Breast epithelium (tissue), 4 donors: ENCODE results near the gene KCNJ10. TPM values are rescaled to one million over a fixed set of nuclear protein-coding genes. Genes with fewer than 3 reads are reported as not detected.

Source experiments
- DNase-seq, 2 donors: peaks; one replicate each; pipeline ENCODE4 v3.0.0-alpha.2; 2019; ENCODE audit warnings: low spot score in 2 of 2
- H3K27ac ChIP-seq, 2 donors: fragments of 200-600 bp; sonication (generic) in 1 of 2; one replicate each; pipeline ENCODE4 v1.5.1; 2016 to 2019; ENCODE audit warnings: mild to moderate bottlenecking in 1 of 2
- H3K27me3 ChIP-seq, 2 donors: fragments of 200-600 bp; sonication (generic) in 1 of 2; one replicate each; pipeline versions ENCODE4 v1.5.1 to v1.6.0; 2017 to 2019; ENCODE audit warnings: control low read depth in 1 of 2, mild to moderate bottlenecking in 1 of 2
- H3K36me3 ChIP-seq: fragments of 200-600 bp; one replicate; pipeline ENCODE4 v1.5.1; 2019
- H3K4me1 ChIP-seq, 2 donors: fragments of 200-600 bp; sonication (generic); one replicate each; pipeline ENCODE4 v1.5.1; 2016 to 2019; ENCODE audit warnings: control low read depth in 1 of 2
- H3K4me3 ChIP-seq, 3 donors: fragments of 200-600 bp; sonication (generic); 1 replicate in 2 of 3; 2 replicates in 1 of 3; pipeline ENCODE4 v1.5.1; 2016 to 2019; ENCODE audit warnings: mild to moderate bottlenecking in 3 of 3, moderate library complexity in 2 of 3
- H3K9me3 ChIP-seq, 2 donors: fragments of 200-600 bp; sonication (generic) in 1 of 2; one replicate each; pipeline ENCODE4 v1.5.1; 2016 to 2019; ENCODE audit warnings: control low read depth in 1 of 2
- POLR2A ChIP-seq: fragments of 450-650 bp; IDR thresholded peaks from one replicate; pipeline ENCODE4 v1.6.1; 2016; ENCODE audit warnings: antibody characterized with exemption, mild to moderate bottlenecking, moderate library complexity
- POLR2AphosphoS5 ChIP-seq, 3 donors: sonication (generic); formaldehyde crosslinking; IDR thresholded peaks; one replicate each; pipeline ENCODE4 v1.6.1; 2017; ENCODE audit warnings: antibody characterized with exemption in 3 of 3
- intact Hi-C: fragments of 100-400 bp; cut with DNase I; formaldehyde crosslinking; loops from one replicate; pipeline ENCODE4 v1.15.1; 2023; ENCODE audit warnings: low total_unique reads
- total RNA-seq, 3 donors: library from RNA; depleted of rRNA; stranded (reverse); fragments of >200 nt; gene quantifications; one replicate each; pipeline ENCODE4 v1.1.0, GENCODE V29; 2016
- TF ChIP-seq, protein P1 (sequence below), 3 donors: fragments of 450-650 bp; IDR thresholded peaks; one replicate each; pipeline ENCODE4 v1.5.1; 2016 to 2017; ENCODE audit warnings: antibody characterized with exemption in 3 of 3, mild to moderate bottlenecking in 3 of 3, moderate library complexity in 3 of 3

KCNJ10 gene
- total RNA-seq, 3 donors from 2014 or later = 0.15 TPM; not detected in 2

DNA sequence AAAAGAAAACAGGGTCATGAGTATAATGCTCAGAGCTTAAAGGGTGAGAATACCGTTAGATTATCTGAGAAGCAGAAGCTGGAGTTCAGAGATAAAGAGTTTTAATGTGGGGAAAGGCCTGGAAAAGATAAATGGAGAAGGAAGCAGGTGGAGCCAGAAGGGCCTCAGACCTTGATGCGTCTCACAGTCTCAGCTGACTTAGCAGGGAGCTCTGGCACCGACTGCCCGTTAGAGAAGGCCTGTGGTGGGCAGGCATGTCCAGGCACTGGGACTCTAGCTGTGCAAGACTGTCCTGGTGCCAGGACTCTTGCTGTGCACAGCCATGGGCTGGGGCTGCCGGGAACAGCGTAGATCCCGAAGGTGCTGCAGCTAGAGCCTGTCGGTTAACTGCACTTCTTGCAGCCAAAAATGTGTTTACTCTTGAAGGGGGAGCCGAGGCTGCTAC lies 112.1 kb downstream of the KCNJ10 start:
- TF ChIP-seq POLR2A (no peak), POLR2AphosphoS5 (IDR thresholded peaks at IDR 0.05) (no peak)
- TF ChIP-seq, protein P1, sequence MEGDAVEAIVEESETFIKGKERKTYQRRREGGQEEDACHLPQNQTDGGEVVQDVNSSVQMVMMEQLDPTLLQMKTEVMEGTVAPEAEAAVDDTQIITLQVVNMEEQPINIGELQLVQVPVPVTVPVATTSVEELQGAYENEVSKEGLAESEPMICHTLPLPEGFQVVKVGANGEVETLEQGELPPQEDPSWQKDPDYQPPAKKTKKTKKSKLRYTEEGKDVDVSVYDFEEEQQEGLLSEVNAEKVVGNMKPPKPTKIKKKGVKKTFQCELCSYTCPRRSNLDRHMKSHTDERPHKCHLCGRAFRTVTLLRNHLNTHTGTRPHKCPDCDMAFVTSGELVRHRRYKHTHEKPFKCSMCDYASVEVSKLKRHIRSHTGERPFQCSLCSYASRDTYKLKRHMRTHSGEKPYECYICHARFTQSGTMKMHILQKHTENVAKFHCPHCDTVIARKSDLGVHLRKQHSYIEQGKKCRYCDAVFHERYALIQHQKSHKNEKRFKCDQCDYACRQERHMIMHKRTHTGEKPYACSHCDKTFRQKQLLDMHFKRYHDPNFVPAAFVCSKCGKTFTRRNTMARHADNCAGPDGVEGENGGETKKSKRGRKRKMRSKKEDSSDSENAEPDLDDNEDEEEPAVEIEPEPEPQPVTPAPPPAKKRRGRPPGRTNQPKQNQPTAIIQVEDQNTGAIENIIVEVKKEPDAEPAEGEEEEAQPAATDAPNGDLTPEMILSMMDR (IDR thresholded peaks at IDR 0.05) = no peak
- Histone ChIP-seq H3K36me3 (no peaks in the 10 kb centered on the region), H3K27ac (no peak overlapping the region), H3K4me3 (no peak overlapping the region), H3K4me1 (no peaks in the 10 kb centered on the region), H3K9me3 (no peaks in the 10 kb centered on the region), H3K27me3 (no peaks in the 10 kb centered on the region)
- no peak for DNase-seq
- intact Hi-C loops = no loop called here

DNA sequence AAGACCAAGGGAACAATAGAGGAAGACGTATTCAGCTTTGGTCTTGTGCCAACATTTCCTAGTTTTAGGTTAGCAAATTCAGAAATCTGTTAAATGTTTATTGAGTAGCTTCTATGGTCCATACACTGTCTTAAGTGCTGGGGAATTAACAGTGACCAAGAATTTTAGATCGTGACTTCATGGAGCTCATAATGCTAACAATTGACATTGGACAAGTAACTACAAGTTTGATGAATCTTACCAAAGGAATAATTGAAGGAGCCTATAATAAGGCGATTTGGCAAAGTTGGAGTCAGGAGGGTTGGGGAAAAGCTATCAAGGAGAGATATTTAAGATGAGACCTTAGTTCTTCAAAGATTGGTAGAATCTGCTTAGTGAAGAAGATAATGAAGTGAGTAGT lies 114.5 kb downstream of the KCNJ10 start:
- no peaks in the 10 kb centered on the region for H3K36me3 ChIP-seq
- no peak for DNase-seq
- intact Hi-C loops = no loop called here
- H3K4me1 ChIP-seq = no peaks in the 10 kb centered on the region
- H3K27ac ChIP-seq = no peak overlapping the region
- H3K4me3 ChIP-seq = no peak overlapping the region
- TF ChIP-seq POLR2A = no peak
- H3K9me3 ChIP-seq = no peaks in the 10 kb centered on the region
- no peaks in the 10 kb centered on the region for H3K27me3 ChIP-seq

DNA sequence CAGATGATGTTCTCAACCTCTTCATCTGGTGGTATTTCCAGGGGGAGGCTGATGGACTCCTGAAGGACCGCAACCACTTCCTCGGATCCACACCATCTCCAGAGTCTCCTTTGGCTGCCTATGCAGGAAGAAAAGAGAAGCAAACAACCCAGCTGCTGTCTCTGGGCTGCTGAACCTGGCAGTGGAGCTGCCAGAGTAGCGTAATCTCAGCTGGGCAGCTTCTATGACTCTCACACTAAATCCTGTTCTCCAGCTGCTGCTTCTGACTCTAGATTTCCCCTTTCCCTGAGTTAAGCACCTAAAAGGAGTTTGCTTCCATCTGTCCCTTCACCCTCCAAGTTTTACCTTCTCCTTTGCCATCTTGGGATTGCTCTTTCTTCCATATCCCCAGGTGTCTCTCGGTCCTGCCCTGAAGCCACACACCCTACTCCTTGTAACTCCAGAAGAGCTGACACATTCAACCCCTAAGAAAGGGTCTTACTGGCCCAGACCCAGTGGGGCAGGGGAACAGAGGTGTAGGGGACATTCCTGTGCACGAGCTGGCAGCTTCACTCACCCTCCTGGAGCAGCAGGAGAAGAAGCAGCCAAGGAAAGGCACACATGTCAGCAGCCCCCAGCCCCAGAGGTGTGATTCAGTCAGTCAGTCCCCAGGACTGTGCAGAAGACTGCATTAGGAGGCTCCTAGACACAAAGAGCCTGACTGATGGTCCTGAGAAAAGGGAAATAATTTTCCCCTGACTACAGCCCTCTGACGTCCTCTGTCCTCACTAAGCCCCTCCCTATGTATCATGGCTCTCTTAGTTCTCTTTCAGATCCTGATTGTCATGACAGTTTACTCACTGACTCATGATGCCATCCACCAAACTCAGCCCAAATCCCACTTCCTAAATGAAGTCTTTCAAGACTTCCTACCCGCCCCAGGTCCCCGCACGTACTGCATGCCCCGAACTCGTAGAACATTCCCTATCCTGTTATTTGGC lies 116.1 kb downstream of the KCNJ10 start, which contains the start of gene SLAMF9:
TSS of gene SLAMF9 (minus strand) at position 702 of the 980 bp plus-strand sequence. CDS start at position 602, 100 bp downstream.
- Histone ChIP-seq H3K9me3 (no peaks in the 10 kb centered on the region), H3K36me3 (no peaks in the 10 kb centered on the region), H3K4me1 (peaks cover 0 to 8% of the 10 kb centered on the region in 2 donors), H3K27ac (no peak within 1 kb of the TSS), H3K4me3 (no peak within 1 kb of the TSS), H3K27me3 (no peaks in the 10 kb centered on the region)
- no peak for DNase-seq
- intact Hi-C loops = no loop called here
- TF ChIP-seq, protein P1 (IDR thresholded peaks at IDR 0.05) = no peak
- TF ChIP-seq POLR2A (no peak), POLR2AphosphoS5 (IDR thresholded peaks at IDR 0.05) (no peak)

DNA sequence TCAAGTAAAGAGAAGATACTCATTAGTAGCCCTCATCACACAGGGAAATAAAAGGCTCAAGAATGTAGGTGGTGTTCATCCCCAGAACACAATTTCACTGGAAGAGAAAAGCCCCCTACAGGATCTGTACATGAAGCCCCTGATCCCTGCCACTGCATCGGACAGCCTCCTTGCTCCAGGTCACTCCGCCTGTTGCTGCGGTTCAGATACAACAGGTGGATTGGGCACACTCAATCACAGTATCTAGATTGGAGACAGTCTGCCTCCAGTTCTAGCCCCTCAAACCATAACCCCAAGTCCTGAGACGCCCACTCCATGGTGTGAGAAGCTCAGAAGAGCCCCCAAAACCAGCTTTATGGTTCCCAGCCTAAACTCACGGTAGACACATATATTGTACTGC lies 117.0 kb downstream of the KCNJ10 start:
- DNase-seq = no peak
- H3K27ac ChIP-seq = no peak overlapping the region
- peaks cover 0 to 15% of the 10 kb centered on the region in 2 donors for H3K4me1 ChIP-seq
- H3K36me3 ChIP-seq = no peaks in the 10 kb centered on the region
- intact Hi-C loops = no loop called here
- no peak overlapping the region for H3K4me3 ChIP-seq
- no peaks in the 10 kb centered on the region for H3K9me3 ChIP-seq
- TF ChIP-seq POLR2AphosphoS5 (IDR thresholded peaks at IDR 0.05) (no peak), POLR2A (no peak)
- TF ChIP-seq, protein P1 (IDR thresholded peaks at IDR 0.05) = no peak
- no peaks in the 10 kb centered on the region for H3K27me3 ChIP-seq

DNA sequence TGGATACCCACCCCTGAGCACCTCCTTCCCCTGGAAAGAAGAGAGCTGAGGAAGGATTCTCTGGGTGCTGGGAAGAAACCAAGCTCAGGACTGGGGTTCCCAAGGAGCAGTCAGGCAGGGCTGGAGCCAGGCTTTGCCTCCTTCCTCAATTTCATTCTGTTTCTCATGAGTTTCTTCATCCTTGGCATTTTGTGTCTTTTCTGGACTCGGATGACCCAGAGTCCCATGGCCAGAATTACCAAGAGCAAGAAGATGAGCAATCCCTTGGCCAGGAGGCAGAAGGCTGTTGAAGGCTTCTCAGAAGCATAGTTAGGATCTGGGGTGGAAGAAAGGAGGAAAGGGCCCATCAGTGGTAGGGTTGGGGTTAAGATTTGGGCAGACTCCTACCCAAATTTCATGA lies 118.4 kb downstream of the KCNJ10 start:
- TF ChIP-seq, protein P1 (IDR thresholded peaks at IDR 0.05) = no peak
- no peak for TF ChIP-seq POLR2AphosphoS5 (IDR thresholded peaks at IDR 0.05)
- TF ChIP-seq POLR2A = no peak
- Histone ChIP-seq H3K4me1 (peaks cover 0 to 15% of the 10 kb centered on the region in 2 donors), H3K36me3 (no peaks in the 10 kb centered on the region), H3K4me3 (no peak overlapping the region), H3K27me3 (no peaks in the 10 kb centered on the region), H3K9me3 (no peaks in the 10 kb centered on the region), H3K27ac (no peak overlapping the region)
- no peak for DNase-seq
- intact Hi-C loops = no loop called here
